Coronary artery (tissue), 2 donors: ENCODE data around the gene PLXNA3.
A peak's percentile ranks its signal among the peaks of the same experiment; 100 is the strongest.

ENCODE experiments used
- DNase-seq: peaks from one replicate; pipeline ENCODE4 v3.0.0-alpha.2; 2017; ENCODE audit warnings: low spot score
- H3K27ac ChIP-seq, 2 donors: fragments of 200-600 bp; sonication (generic); one replicate each; pipeline ENCODE4 v1.5.1; 2016 to 2019
- H3K4me3 ChIP-seq: fragments of 200-600 bp; sonication (generic); 2 replicates; pipeline ENCODE4 v1.5.1; 2016; ENCODE audit warnings: mild to moderate bottlenecking, moderate library complexity
- TF ChIP-seq, protein P1 (sequence below): fragments of 200-600 bp; sonication (generic); IDR thresholded peaks from one replicate; pipeline ENCODE4 v1.5.1; 2019; ENCODE audit warnings: antibody characterized with exemption

PLXNA3 gene

DNA sequence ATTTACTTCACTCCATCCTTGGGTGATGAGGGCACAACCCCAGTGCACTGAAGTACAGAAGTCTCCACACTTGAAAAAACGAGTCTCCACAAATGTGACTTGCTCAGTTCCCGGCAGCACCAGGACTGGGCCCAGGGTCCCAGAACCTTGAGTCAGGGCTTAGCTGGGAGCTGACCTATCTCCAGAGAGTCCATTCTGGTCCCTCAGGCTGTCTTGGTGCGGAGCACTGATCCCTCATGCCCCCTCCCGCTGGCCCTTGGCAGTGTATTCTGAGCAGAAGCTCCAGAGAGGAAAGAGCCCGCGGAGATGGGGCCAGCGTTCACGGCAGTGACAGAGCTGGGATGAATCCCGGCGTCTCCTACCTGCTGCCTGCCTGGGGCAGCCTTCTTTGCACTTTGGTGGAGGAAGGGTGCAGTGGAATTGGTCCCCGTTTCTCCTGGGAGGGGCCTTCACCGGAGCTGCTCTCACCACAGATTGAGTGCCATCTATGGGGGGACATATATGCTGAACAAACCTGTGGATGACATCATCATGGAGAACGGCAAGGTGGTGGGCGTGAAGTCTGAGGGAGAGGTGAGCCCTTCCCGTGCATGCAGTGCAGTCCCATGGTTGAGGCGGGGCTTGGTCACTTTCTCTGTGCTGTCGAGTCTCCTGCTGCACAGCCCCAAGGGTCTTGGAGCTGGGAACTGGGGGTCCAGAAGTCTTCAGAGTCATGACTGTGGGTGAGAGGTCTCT lies 17.3 kb upstream of the PLXNA3 start:
- no peak overlapping the region for H3K27ac ChIP-seq
- no peak for DNase-seq
- no peak overlapping the region for H3K4me3 ChIP-seq
- TF ChIP-seq, protein P1, sequence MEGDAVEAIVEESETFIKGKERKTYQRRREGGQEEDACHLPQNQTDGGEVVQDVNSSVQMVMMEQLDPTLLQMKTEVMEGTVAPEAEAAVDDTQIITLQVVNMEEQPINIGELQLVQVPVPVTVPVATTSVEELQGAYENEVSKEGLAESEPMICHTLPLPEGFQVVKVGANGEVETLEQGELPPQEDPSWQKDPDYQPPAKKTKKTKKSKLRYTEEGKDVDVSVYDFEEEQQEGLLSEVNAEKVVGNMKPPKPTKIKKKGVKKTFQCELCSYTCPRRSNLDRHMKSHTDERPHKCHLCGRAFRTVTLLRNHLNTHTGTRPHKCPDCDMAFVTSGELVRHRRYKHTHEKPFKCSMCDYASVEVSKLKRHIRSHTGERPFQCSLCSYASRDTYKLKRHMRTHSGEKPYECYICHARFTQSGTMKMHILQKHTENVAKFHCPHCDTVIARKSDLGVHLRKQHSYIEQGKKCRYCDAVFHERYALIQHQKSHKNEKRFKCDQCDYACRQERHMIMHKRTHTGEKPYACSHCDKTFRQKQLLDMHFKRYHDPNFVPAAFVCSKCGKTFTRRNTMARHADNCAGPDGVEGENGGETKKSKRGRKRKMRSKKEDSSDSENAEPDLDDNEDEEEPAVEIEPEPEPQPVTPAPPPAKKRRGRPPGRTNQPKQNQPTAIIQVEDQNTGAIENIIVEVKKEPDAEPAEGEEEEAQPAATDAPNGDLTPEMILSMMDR = no peak

GRCh38 chrX:154441564-154441963 lies 16.5 kb upstream of the PLXNA3 start:
- no peak overlapping the region for H3K4me3 ChIP-seq
- no peak overlapping the region for H3K27ac ChIP-seq
- TF ChIP-seq, protein P1 = no peak
- DNase-seq = no peak

DNA sequence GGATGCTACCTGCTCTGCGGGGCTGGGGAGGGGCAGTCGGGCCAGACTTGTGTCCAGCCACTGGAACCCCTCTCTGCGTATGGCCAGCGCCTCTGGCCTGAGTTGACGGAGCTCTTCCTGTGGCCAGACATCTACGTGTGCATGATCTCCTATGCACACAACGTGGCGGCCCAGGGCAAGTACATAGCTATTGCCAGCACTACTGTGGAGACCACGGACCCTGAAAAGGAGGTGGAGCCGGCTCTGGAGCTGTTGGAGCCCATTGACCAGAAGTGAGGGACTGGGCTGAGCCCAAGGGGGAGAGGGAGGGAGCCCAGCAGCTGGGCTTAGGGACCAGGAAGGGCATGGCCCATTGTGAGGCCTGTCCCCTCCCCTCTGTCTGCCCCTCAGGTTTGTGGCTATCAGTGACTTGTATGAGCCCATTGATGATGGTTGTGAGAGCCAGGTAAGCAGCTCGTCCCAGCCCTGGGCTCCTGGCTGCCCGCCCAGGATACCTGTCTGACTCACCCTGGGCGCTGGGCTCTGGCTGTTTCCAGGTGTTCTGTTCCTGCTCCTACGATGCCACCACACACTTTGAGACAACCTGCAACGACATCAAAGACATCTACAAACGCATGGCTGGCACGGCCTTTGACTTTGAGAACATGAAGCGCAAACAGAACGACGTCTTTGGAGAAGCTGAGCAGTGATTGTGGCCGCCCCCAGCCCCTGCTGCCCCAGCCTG lies 15.9 kb upstream of the PLXNA3 start:
- Histone ChIP-seq H3K27ac (no peak overlapping the region), H3K4me3 (no peak overlapping the region)
- DNase-seq = no peak
- TF ChIP-seq, protein P1 = no peak

GRCh38 chrX:154443479-154443910 lies 14.6 kb upstream of the PLXNA3 start:
- peak overlapping the region; percentile 73 for H3K4me3 ChIP-seq
- TF ChIP-seq, protein P1 = no peak
- DNase-seq = no peak
- peak overlapping the region; percentile 57 to 84 for H3K27ac ChIP-seq

DNA sequence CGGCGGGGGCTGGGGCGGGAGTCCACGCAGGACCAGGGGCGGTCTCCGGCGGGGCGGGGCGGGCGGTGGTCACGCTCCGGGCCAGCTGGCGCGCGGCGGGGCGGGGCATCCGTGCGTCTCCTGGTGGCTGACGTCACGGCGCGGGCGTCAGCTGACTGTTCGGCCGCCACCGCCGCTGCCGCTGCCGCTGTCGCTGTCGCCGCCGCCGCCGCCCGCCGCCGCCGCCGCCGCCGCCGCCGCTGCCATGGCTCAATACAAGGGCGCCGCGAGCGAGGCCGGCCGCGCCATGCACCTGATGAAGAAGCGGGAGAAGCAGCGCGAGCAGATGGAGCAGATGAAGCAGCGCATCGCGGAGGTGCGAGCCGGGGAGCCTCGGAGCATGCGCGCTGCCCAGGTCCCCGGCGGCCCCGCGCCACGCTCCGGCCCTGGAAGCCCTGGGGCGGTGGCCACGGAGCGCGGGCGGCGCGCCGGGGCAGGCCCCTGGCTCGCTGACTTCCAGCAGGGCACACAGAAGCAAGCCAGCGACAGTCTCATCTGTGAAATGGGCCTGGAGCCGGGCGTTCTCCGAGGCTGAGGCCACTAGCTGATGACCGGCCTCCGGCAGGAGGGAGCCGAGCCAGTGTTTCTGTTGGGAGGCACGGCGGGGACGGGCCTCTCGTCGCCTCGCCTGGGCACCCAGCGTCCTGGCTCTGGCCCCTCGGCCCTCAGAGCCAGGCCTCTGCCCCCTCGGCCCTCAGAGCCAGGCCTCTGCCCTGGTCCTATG lies 13.9 kb upstream of the PLXNA3 start, which contains the start of gene FAM50A:
Gene FAM50A (plus strand): TSS at position 150 of the 763 bp plus-strand sequence. CDS start 95 bp downstream, at position 245.
- peak; percentile 84 for DNase-seq
- peak within 1 kb of the TSS; percentile 73 for H3K4me3 ChIP-seq

DNA sequence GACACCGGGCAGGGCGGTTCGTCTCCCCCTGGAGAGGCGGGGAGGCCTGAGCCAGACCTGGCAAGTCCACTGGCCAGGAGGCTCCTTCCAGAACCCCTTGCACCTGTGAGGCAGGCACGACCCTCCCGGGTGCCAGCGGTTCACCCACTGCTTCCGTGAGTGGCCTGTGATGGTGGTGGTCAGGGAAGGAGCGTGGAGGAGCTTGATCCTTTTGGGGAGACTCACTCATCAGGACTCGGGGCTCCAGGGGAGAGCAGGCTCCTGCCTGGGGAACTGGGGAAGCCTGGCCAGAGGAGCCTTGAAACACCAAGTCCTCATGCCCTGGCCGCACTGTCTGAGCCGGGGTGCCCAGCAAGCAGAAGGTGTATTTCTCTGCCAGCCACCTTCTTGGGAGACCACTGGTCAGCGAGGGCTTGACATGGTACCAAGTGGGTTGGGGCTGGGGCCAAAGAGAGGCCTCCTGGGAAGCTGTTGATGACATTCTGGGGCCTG lies 13.3 kb upstream of the PLXNA3 start:
- DNase-seq = no peak
- Histone ChIP-seq H3K27ac (peak overlapping the region; percentile 74 to 84), H3K4me3 (peak overlapping the region; percentile 73)
- TF ChIP-seq, protein P1 = no peak

More for the DNA sequence above, 13.9 kb upstream of the PLXNA3 start, which contains the start of gene FAM50A:
- peak within 1 kb of the TSS; percentile 74 to 84 for H3K27ac ChIP-seq
- TF ChIP-seq, protein P1 = no peak
